Thyroid gland (tissue), 4 donors: Measurements from ENCODE around the gene ZC2HC1B. TPM values are rescaled to one million over a fixed set of nuclear protein-coding genes. Genes with fewer than 3 reads are reported as not detected.

Experiments
- DNase-seq, 2 donors: peaks; one replicate each; pipeline ENCODE4 v3.0.0-alpha.2; 2019
- H3K27ac ChIP-seq, 3 donors: fragments of 200-600 bp; sonication (generic); 1 replicate in 2 of 3; 2 replicates in 1 of 3; pipeline ENCODE4 v1.5.1; 2016 to 2019; ENCODE audit warnings: mild to moderate bottlenecking in 1 of 3, moderate library complexity in 1 of 3
- H3K27me3 ChIP-seq: fragments of 200-600 bp; sonication (generic); one replicate; pipeline ENCODE4 v1.5.1; 2019
- H3K36me3 ChIP-seq, 2 donors: fragments of 200-600 bp; sonication (generic); one replicate each; pipeline ENCODE4 v1.5.1; 2016 to 2019
- H3K4me1 ChIP-seq, 2 donors: fragments of 200-600 bp; sonication (generic); one replicate each; pipeline ENCODE4 v1.5.1; 2017 to 2019
- H3K4me3 ChIP-seq, 3 donors: fragments of 200-600 bp; sonication (generic); replicated peaks in 1 of 3; 1 replicate in 2 of 3; 2 replicates in 1 of 3; pipeline ENCODE4 v1.5.1; 2016; ENCODE audit warnings: mild to moderate bottlenecking in 1 of 3
- H3K9me3 ChIP-seq: fragments of 200-600 bp; sonication (generic); one replicate; pipeline ENCODE4 v1.5.1; 2017
- POLR2A ChIP-seq, 2 donors: fragments of 450-650 bp; IDR thresholded peaks; one replicate each; pipeline ENCODE4 v1.6.1; 2017; ENCODE audit warnings: antibody characterized with exemption in 2 of 2, mild to moderate bottlenecking in 2 of 2, moderate library complexity in 1 of 2
- WGBS, 2 donors: methylation state at CpG; one replicate each; pipeline ENCODE4 v1.1.5; 2017; 5-methylcytosine and 5-hydroxymethylcytosine counted together
- intact Hi-C: fragments of 100-400 bp; cut with DNase I; formaldehyde crosslinking; loops from one replicate; pipeline ENCODE4 v1.15.1; 2023
- small RNA-seq: library from RNA; depleted of rRNA; stranded (forward); fragments of <200 nt; gene quantifications from one replicate; pipeline ENCODE3, GENCODE V24; 2016
- total RNA-seq, 4 donors: library from RNA; depleted of rRNA; stranded (reverse); fragments of >200 nt; gene quantifications; one replicate each; pipeline ENCODE4 v1.2.3, GENCODE V29; 2016
- TF ChIP-seq, protein P1 (sequence below), 6 experiments: fragments of 200-600 bp in 3 of 6; fragments of 450-650 bp in 3 of 6; sonication (generic) in 3 of 6; IDR thresholded peaks; one replicate each; pipeline ENCODE4 v1.5.1; 2016 to 2019; ENCODE audit warnings: antibody characterized with exemption in 6 of 6, mild to moderate bottlenecking in 2 of 6, inconsistent platforms in 1 of 6, moderate library complexity in 1 of 6

The ZC2HC1B gene
- total RNA-seq, 4 donors from 2014 or later: not detected

DNA sequence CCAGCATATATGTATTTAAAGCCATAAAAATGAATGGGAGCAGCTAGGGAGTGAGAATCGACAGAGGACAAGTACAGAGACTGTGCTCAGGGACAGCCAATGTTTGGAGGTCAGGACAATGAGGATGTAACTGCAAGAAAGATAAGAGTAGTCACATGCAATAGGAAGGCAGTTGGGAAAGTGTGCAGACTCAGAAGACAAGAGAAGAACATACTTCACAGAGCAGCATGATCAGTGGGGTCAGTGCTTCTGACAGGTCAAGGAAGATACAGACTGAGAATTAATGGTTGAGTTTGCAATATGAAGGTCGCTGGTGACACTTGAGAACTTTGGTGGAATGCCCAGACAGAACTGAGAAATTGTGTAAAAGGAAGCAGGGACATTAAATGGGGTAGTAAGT is 118.7 kb downstream of the ZC2HC1B start:
- intact Hi-C loops: no loop called here
- H3K9me3 ChIP-seq: no peaks in the 10 kb centered on the region
- no peaks in the 10 kb centered on the region for H3K27me3 ChIP-seq
- no peak for DNase-seq
- 74 to 83% methylated on average over 2 of the region's 2 CpGs for WGBS, 2 donors
- TF ChIP-seq, protein P1, sequence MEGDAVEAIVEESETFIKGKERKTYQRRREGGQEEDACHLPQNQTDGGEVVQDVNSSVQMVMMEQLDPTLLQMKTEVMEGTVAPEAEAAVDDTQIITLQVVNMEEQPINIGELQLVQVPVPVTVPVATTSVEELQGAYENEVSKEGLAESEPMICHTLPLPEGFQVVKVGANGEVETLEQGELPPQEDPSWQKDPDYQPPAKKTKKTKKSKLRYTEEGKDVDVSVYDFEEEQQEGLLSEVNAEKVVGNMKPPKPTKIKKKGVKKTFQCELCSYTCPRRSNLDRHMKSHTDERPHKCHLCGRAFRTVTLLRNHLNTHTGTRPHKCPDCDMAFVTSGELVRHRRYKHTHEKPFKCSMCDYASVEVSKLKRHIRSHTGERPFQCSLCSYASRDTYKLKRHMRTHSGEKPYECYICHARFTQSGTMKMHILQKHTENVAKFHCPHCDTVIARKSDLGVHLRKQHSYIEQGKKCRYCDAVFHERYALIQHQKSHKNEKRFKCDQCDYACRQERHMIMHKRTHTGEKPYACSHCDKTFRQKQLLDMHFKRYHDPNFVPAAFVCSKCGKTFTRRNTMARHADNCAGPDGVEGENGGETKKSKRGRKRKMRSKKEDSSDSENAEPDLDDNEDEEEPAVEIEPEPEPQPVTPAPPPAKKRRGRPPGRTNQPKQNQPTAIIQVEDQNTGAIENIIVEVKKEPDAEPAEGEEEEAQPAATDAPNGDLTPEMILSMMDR (IDR thresholded peaks at IDR 0.05): no peak
- no peak for TF ChIP-seq POLR2A (IDR thresholded peaks at IDR 0.05)
- H3K36me3 ChIP-seq: no peaks in the 10 kb centered on the region
- no peak overlapping the region for H3K4me3 ChIP-seq
- H3K4me1 ChIP-seq: no peaks in the 10 kb centered on the region
- H3K27ac ChIP-seq: no peak overlapping the region

DNA sequence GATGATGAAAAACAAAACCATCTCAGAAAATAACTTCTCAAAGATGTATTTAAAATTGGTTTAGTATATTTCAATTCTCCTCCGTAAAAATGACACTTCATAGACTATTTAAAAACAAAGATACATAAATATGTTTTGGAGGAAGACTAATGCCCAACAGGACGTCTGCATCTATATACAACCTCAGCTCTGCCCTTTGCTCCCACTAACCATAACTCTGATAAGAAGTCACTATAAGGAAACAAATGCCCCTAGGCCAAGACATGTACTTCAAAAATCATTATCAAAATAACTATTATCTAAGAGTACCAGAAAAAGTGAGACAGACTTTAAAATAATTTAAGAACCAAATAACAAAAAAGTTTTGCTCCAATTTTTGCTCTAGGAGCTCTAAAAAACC is 120.4 kb downstream of the ZC2HC1B start:
- intact Hi-C loops: no loop called here
- H3K27me3 ChIP-seq: no peaks in the 10 kb centered on the region
- H3K4me3 ChIP-seq: no peak overlapping the region
- H3K4me1 ChIP-seq: no peaks in the 10 kb centered on the region
- 84 to 86% methylated on average over 2 of the region's 2 CpGs for WGBS, 2 donors
- DNase-seq: no peak
- TF ChIP-seq, protein P1 (IDR thresholded peaks at IDR 0.05): no peak
- TF ChIP-seq POLR2A (IDR thresholded peaks at IDR 0.05): no peak
- H3K9me3 ChIP-seq: no peaks in the 10 kb centered on the region
- H3K27ac ChIP-seq: no peak overlapping the region
- H3K36me3 ChIP-seq: no peaks in the 10 kb centered on the region

DNA sequence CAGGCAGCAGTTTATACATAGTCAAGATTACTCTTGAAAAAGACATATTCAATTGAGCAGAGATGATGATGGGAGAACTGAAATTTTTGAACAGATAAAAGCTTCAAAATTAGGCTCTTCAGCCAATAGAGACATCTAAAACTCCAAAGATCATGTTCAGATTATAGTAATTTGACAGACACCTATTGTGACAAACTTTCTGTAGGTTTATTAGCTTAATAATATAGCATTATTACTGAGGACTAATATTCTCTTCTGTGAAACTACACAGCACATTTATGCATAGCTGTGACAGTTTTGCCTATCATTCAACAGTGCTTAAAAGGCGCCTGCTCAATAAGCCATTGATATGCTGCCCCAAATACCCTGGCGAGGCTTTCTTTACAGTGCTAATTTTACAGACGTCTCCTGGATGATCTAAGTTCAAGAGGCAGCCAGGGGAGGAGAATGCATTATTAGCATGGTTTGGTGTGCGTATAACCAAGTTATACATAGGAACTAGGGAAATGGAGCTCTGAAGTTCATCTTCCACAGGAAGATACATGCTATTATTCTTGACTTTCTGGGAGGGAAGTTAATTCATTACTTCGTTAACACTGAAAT is 122.3 kb downstream of the ZC2HC1B start:
- no peaks in the 10 kb centered on the region for H3K27me3 ChIP-seq
- no peaks in the 10 kb centered on the region for H3K9me3 ChIP-seq
- intact Hi-C loops: no loop called here
- no peaks in the 10 kb centered on the region for H3K4me1 ChIP-seq
- H3K27ac ChIP-seq: no peak overlapping the region
- no peaks in the 10 kb centered on the region for H3K36me3 ChIP-seq
- no peak for TF ChIP-seq POLR2A (IDR thresholded peaks at IDR 0.05)
- TF ChIP-seq, protein P1 (IDR thresholded peaks at IDR 0.05): no peak
- no peak for DNase-seq
- H3K4me3 ChIP-seq: no peak overlapping the region
- 77 to 78% methylated on average over 5 of the region's 5 CpGs for WGBS, 2 donors

Small RNA genes lying within 50 kb of the gene (small RNA-seq; reads per million reads assigned to genes)
- not detected for gene ZC2HC1B

Other genes starting within 250 kb of the ZC2HC1B start
- 100 to 1,000 TPM in 3 of 4 donors, 10 to 100 TPM in 1; 95.0 to 127 (median 111) TPM for gene PHACTR2, start 186.5 kb upstream of the ZC2HC1B start, total RNA-seq
- gene LTV1, start 21.1 kb upstream of the ZC2HC1B start, total RNA-seq: 10 to 100 TPM; 10.8 to 15.7 (median 13.6) TPM
- gene PLAGL1, start 143.8 kb downstream of the ZC2HC1B start, total RNA-seq: 10 to 100 TPM in 1 of 4 donors, 1 to 10 TPM in 3; 6.6 to 10.5 (median 7.4) TPM
- gene SF3B5, start 231.1 kb downstream of the ZC2HC1B start, total RNA-seq: 100 to 1,000 TPM in 2 of 4 donors, 10 to 100 TPM in 2; 63.1 to 205 (median 133) TPM